ENCODE measurements around the gene CTAGE9.
"Not testable (repeated sequence)": the region's sequence is repeated elsewhere in the genome, so short reads cannot be mapped to it uniquely, and the experiment has no call there.

Gene CTAGE9

DNA sequence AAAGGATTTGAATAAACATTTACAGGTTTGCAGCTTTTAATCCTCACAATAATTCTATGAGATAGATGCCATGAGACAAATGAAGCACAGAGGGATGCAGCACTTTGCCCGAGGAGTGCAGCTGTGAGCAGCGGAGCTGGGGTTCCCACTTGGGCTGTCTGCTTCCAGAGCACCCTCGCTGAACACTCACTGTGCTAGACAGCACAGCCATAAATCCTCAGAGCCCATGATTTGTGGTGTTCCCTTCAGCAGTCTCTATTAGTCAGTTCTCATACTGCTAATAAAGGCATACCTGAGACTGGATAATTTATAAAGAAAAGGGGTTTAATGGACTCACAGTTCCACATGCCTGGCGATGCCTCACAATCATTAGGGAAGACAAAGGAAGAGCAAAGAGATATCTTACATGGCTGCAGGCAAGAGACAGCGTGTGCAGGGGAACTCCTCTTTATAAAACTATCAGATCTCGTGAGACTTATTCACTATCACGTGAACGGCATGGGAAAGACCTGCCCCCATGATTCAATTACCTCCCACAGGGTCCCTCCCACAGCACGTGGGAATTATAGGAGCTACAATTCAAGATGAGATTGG, 25.3 kb upstream of the CTAGE9 start:
- no peak overlapping the region for H3K27ac Mint-ChIP-seq

DNA sequence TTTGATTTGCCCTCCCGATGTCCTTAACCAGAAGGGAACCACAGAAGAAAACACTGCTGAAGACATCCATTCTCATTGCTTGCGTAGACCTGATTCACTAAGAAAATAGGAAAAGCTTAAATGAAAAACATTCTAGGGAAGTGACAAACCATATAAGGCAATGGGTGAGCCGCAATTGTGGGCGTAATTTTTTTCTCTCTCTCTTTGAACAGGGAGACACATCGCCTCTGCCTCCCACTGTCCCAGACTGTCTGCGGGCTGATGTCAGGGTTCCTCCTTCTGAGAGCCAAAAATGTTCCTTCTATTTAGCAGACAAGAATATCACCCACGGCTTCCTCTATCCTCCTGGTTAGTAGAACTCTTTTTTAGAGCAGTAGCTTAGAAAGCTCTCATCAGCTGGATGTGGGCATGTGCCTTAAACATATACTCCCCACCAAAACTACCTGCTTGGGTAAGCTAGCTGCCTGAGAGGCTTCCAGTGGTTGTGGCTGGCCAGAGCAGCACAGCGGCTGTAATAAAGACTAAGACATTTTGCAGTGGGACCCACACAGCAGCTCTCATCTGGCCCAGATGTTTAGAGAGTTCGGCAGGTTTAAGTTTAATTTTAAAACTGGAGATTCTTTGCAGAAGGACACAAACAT, 22.7 kb upstream of the CTAGE9 start:
- no peaks in the 10 kb centered on the region for H3K9me3 Mint-ChIP-seq
- H3K4me1 Mint-ChIP-seq, result no peaks in the 10 kb centered on the region
- H3K4me3 Mint-ChIP-seq, result no peak overlapping the region
- DNase-seq, result no peak
- ATAC-seq, result no peak
- H3K27me3 Mint-ChIP-seq, result no peaks in the 10 kb centered on the region
- no peak overlapping the region for H3K27ac Mint-ChIP-seq

More for the DNA sequence above, 25.3 kb upstream of the CTAGE9 start:
- Mint-ChIP-seq H3K9me3 (no peaks in the 10 kb centered on the region), H3K4me3 (no peak overlapping the region), H3K27me3 (peaks cover 1% of the 10 kb centered on the region), H3K4me1 (no peaks in the 10 kb centered on the region)
- ATAC-seq (no peak), DNase-seq (no peak)

GRCh38 chr6:131731224-131731623, 20.4 kb upstream of the CTAGE9 start:
- Mint-ChIP-seq H3K4me1 (no peaks in the 10 kb centered on the region), H3K9me3 (no peaks in the 10 kb centered on the region), H3K27ac (no peak overlapping the region), H3K27me3 (no peaks in the 10 kb centered on the region), H3K4me3 (no peak overlapping the region)
- ATAC-seq (no peak), DNase-seq (no peak)

DNA sequence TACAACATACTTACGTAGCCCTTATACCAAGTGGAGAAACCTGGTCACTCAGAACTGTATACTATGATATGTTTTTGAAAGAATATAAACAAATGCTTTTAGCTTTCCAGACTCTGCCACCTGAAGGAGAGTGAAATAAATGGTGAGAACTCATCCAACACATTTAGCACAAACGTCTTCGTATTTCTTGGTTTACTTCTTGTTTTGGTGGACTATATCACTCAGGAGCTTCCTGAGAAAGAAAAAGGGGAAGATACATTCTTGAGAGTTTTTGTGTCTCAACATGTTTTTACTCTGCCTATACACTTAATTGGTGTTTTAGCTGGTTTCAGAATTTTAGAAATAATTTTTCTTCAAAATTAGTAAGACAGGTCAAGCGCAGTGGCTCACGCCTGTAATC, 19.4 kb upstream of the CTAGE9 start:
- no peak for ATAC-seq
- DNase-seq, result no peak
- H3K27ac Mint-ChIP-seq, result no peak overlapping the region
- H3K9me3 Mint-ChIP-seq, result no peaks in the 10 kb centered on the region
- no peaks in the 10 kb centered on the region for H3K27me3 Mint-ChIP-seq
- no peak overlapping the region for H3K4me3 Mint-ChIP-seq
- H3K4me1 Mint-ChIP-seq, result no peaks in the 10 kb centered on the region

DNA sequence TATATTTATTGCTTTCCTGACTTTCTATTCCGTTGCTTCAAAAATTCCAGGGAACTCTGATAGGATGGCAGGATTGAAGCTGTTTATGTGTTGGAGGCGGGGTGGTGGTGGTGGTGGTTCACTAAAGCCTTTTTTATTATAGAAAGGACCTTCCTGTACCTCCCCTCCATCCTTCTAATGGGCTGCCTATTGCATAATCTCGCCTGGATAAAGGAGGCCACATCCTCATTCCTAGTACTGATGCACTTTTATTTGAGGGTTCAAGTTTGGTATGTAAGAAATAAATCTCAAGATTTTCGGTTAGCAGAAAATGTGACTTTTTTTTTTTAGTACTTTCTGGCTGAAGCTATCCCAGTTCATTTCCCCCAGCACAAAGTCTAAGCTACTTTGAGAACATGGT, 18.7 kb upstream of the CTAGE9 start:
- DNase-seq (no peak), ATAC-seq (no peak)
- no peak overlapping the region for H3K4me3 Mint-ChIP-seq
- H3K27me3 Mint-ChIP-seq, result no peaks in the 10 kb centered on the region
- H3K27ac Mint-ChIP-seq, result no peak overlapping the region
- peaks cover under 1% of the 10 kb centered on the region for H3K4me1 Mint-ChIP-seq
- H3K9me3 Mint-ChIP-seq, result no peaks in the 10 kb centered on the region

GRCh38 chr6:131728296-131728939, 17.6 kb upstream of the CTAGE9 start:
- DNase-seq, result no peak

DNA sequence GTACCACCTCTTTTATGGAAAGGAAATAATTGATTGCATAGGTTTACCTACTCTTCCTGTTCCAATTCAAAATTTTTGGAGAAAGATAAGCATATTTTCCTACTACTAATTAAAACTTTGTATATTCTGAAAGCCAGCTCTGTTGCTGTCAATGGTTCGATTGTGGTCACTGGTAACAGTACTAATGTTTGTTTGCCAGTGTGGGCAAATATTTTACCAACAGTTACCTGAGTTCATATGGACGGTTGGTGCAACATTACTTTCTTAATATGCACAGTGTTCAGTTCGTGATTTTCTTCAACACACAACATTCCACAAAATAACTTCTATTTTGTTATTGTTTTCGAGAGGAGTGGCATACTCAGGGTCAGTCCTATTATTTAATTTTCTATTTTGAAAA, 17.1 kb upstream of the CTAGE9 start:
- DNase-seq (no peak), ATAC-seq (no peak)
- no peak overlapping the region for H3K4me3 Mint-ChIP-seq
- peaks cover 11% of the 10 kb centered on the region for H3K4me1 Mint-ChIP-seq
- no peaks in the 10 kb centered on the region for H3K27me3 Mint-ChIP-seq
- no peak overlapping the region for H3K27ac Mint-ChIP-seq
- no peaks in the 10 kb centered on the region for H3K9me3 Mint-ChIP-seq

More at GRCh38 chr6:131728296-131728939, 17.6 kb upstream of the CTAGE9 start:
- H3K9me3 Mint-ChIP-seq, result no peaks in the 10 kb centered on the region
- no peak for ATAC-seq
- H3K27ac Mint-ChIP-seq, result no peak overlapping the region
- H3K4me1 Mint-ChIP-seq, result peaks cover 11% of the 10 kb centered on the region
- no peaks in the 10 kb centered on the region for H3K27me3 Mint-ChIP-seq
- H3K4me3 Mint-ChIP-seq, result no peak overlapping the region

GRCh38 chr6:131727467-131727866, 16.6 kb upstream of the CTAGE9 start:
- no peak for ATAC-seq
- DNase-seq, result no peak
- H3K4me1 Mint-ChIP-seq, result peaks cover 11% of the 10 kb centered on the region
- H3K4me3 Mint-ChIP-seq, result no peak overlapping the region
- no peaks in the 10 kb centered on the region for H3K27me3 Mint-ChIP-seq
- no peaks in the 10 kb centered on the region for H3K9me3 Mint-ChIP-seq
- H3K27ac Mint-ChIP-seq, result no peak overlapping the region

DNA sequence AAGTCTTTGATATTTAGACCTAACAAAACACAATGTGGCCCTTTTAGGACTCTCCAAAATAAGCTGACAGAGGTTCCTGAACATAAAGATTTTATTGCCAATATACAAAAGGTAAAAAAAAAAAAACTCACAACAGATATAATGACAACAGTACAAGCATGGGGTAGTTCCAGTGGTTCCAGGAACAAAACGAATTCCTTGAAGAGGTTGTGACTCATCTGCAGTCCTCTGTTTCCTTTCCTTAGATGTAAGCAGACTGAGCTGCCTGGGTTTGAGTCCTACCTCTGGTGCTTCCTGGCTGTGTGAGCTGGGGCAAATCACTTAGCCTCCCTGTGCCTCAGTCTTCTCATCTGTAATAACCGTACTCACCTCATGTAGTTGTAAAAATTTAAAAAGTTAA, 13.3 kb upstream of the CTAGE9 start:
- DNase-seq (no peak), ATAC-seq (no peak)
- Mint-ChIP-seq H3K4me1 (peaks cover 11% of the 10 kb centered on the region), H3K27me3 (no peaks in the 10 kb centered on the region), H3K9me3 (no peaks in the 10 kb centered on the region), H3K4me3 (no peak overlapping the region), H3K27ac (no peak overlapping the region)

GRCh38 chr6:131721161-131721560, 10.3 kb upstream of the CTAGE9 start:
- DNase-seq, result no peak
- H3K27ac Mint-ChIP-seq, result no peak overlapping the region
- no peak overlapping the region for H3K4me3 Mint-ChIP-seq
- ATAC-seq, result no peak
- H3K27me3 Mint-ChIP-seq, result no peaks in the 10 kb centered on the region
- peaks cover 11% of the 10 kb centered on the region for H3K4me1 Mint-ChIP-seq
- no peaks in the 10 kb centered on the region for H3K9me3 Mint-ChIP-seq

DNA sequence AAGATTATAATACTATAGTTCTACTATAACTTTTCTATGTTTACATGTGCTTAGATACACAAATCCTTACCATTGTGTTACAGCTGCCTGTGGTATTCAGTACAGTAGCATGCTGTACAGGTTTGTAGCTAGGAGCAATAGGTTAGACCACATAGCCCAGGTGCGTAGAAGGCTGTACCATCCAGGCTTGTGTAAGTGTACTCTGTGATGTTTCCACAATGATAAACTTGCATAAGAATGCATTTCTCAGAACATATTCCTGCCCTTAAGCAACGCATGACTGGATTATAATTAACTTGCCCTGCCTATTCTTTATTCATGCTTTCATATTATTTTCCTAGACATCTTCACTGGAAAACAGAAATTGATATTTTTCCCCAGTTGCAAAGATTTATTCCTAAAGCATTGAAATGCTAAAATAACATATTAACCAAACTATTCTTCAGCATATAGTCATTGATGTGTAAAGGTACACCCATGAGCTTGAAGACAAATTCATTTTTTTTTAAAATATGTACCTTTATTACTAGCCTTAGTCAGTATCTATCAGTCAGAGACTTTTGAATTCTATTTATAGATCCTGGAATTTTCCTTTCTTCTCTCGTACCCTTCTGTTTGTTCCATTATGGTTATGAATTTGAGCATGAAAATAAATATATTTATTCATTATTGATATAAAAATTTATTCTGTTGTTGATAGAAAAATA, 7.2 kb upstream of the CTAGE9 start:
- H3K27ac Mint-ChIP-seq, result no peak overlapping the region
- H3K4me1 Mint-ChIP-seq, result no peaks in the 10 kb centered on the region
- DNase-seq (no peak), ATAC-seq (no peak)
- no peaks in the 10 kb centered on the region for H3K27me3 Mint-ChIP-seq
- no peaks in the 10 kb centered on the region for H3K9me3 Mint-ChIP-seq
- H3K4me3 Mint-ChIP-seq, result no peak overlapping the region

DNA sequence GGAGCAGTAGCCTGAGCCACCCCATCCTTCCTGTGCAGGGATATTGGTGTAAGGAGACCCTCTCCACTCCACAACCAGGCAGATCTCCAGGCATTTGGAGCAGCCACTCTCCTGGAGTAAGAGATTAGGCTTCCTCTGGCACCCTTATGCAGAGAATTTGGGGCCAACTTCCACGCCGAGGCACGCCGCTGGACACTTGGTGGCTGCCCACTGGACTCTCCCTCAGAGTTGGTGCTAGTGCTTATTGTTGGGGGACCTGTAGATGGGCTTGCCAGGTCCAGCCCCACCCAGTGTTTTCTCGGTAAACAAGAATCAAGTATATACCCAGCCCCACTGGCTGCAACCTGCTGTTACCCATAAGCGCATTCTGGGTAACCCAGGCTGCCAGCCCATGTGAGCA, 4.8 kb upstream of the CTAGE9 start:
- not testable (repeated sequence) for H3K27ac Mint-ChIP-seq, H3K4me3 Mint-ChIP-seq, H3K27me3 Mint-ChIP-seq, H3K4me1 Mint-ChIP-seq, DNase-seq, H3K9me3 Mint-ChIP-seq
- ATAC-seq, result peak; percentile 65

GRCh38 chr6:131703905-131704304, 6.9 kb downstream of the CTAGE9 start:
- H3K27me3 Mint-ChIP-seq, H3K4me1 Mint-ChIP-seq, H3K27ac Mint-ChIP-seq, H3K4me3 Mint-ChIP-seq, DNase-seq, H3K9me3 Mint-ChIP-seq, ATAC-seq: not testable (repeated sequence)

GRCh38 chr6:131700851-131701250, 10.0 kb downstream of the CTAGE9 start:
- H3K4me1 Mint-ChIP-seq, H3K9me3 Mint-ChIP-seq, H3K27ac Mint-ChIP-seq, H3K27me3 Mint-ChIP-seq, DNase-seq, H3K4me3 Mint-ChIP-seq, ATAC-seq: not testable (repeated sequence)

GRCh38 chr6:131696956-131697355, 13.9 kb downstream of the CTAGE9 start:
- no peak overlapping the region for H3K27ac Mint-ChIP-seq
- DNase-seq (no peak), ATAC-seq (no peak)
- H3K4me1 Mint-ChIP-seq, result no peaks in the 10 kb centered on the region
- no peak overlapping the region for H3K4me3 Mint-ChIP-seq
- H3K9me3 Mint-ChIP-seq, result no peaks in the 10 kb centered on the region
- no peaks in the 10 kb centered on the region for H3K27me3 Mint-ChIP-seq

- Mint-ChIP-seq H3K4me1 (no peaks in the 10 kb centered on the region), H3K27ac (no peak overlapping the region), H3K27me3 (peaks cover under 1% of the 10 kb centered on the region), H3K4me3 (no peak overlapping the region), H3K9me3 (no peaks in the 10 kb centered on the region)
- ATAC-seq, result peak; percentile 93
- peak in 1 of 2 donors; percentile 44 for DNase-seq
Measured at GRCh38 chr6:131694832-131695426, 15.9 kb downstream of the CTAGE9 start.
